GM19397 (cell line): Measurements from ENCODE around the gene FCRL2.
A peak's percentile ranks its signal among the peaks of the same experiment; 100 is the strongest.

Experiments
- ATAC-seq: cut with Tn5 transposase; IDR thresholded peaks from one replicate; pipeline ENCODE4 v1.9.1; 2021; ENCODE audit warnings: mild to moderate bottlenecking, moderate library complexity; ENCODE audit not compliant: unreplicated experiment

The FCRL2 gene

GRCh38 chr1:157776971-157777391 is at the start of gene FCRL2:
Gene FCRL2 (minus strand): TSS chr1:157777132. CDS start chr1:157777073, 59 bp downstream.
- ATAC-seq: peak; percentile 51

- no peak for ATAC-seq
Measured at GRCh38 chr1:157820299-157820698, 43.4 kb upstream of the FCRL2 start.

- ATAC-seq: no peak
Measured at GRCh38 chr1:157819896-157820295, 43.0 kb upstream of the FCRL2 start, which contains the start of gene FCRL1. Gene FCRL1 (minus strand): TSS chr1:157820120. CDS start chr1:157820037, 83 bp downstream.

DNA sequence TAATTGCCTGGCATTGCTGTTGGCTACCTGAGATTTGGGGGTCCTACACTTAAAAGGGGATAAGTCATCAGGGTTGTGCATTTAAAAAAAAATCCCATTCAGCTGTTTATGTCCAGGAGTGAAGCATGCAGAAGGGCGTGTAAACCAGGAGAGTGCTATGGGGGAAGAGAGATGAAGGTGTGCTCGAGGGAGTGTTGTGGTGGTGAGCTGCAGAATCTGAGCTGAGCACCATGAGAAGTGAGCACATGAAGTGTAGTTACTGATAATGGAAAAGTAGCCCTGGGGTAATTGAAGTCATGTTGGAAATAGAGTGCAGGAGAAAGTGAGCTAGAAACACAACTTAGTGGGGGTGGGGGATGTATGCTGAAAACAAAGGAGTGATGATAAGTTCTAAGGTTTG is 42.3 kb upstream of the FCRL2 start:
- ATAC-seq: no peak

DNA sequence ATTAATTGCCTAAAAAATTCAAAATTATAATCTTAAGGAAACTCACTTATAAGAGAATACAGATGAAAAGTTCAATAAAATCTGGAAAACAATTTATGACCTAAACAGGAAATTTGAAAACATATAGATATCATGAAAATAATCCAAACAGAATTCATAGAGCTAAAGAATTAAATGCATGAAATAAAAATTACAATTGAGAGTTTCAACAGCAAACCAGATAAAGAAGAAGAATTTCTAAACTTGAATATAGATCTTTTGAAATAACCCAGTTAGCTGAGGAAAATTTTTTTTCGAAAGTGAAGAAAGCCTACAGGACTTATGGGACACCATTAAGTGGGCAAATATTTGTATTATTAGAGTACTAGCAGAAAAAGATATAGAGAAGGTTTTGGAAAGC is 36.3 kb upstream of the FCRL2 start:
- ATAC-seq: no peak

DNA sequence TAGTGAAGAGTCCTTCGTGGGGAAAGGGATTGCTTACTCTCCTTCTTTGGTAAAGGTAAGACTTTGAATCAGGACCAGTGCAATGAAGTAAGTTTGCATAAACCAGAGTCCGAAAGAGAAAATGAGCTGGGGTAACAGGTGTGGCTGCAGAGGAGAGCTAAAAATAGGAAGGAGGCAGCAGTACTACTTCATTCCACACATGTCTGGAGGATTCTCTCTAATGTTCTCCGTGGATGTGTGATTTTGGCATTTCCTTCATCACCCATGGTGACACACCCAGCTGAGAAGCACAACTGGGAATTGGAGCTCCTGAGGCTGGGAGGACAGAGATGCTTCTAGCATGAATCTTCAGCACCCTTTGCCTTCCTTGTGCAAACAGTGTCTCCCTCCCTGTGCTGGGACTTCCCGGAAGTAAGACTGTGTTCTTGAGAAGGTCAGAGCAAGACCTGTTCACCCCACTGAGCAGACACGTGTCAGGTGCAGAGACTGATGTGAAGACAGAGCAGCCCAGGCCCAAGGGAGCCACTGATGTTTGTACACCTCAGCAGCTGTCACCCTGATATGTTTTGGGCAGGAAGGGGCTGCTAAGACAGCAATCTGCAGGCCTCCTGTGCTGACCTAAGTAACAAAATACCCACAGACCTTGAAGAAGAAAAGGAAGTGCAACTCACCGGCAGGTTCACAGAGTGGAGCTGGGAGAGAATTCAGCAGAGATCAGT is 29.7 kb upstream of the FCRL2 start:
- peak; percentile 95 for ATAC-seq

GRCh38 chr1:157803851-157804250 is 26.9 kb upstream of the FCRL2 start:
- no peak for ATAC-seq

GRCh38 chr1:157799996-157800395 is 23.1 kb upstream of the FCRL2 start:
- no peak for ATAC-seq

- no peak for ATAC-seq
Measured at GRCh38 chr1:157798211-157798610, 21.3 kb upstream of the FCRL2 start.

- ATAC-seq: no peak
Measured at GRCh38 chr1:157785248-157785647, 8.3 kb upstream of the FCRL2 start.

DNA sequence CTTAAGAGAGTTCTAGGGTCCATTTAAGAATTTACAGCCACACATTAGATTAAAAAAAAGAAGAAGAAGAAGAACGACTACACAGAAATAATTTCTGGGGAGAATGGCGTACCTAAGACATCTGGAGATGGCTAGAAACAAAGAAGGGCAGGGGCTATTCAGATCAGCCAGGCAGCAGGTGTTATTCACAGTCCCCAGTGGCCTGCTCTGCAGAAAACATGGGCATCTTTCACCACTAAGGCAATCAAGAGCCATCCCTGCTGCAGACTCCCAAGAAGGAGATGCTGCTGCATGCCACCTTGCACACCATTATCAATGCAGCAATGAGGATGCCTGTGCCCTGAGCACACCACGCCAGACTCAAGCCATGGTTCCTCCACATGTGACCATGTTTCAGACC is 7.9 kb upstream of the FCRL2 start:
- ATAC-seq: no peak

DNA sequence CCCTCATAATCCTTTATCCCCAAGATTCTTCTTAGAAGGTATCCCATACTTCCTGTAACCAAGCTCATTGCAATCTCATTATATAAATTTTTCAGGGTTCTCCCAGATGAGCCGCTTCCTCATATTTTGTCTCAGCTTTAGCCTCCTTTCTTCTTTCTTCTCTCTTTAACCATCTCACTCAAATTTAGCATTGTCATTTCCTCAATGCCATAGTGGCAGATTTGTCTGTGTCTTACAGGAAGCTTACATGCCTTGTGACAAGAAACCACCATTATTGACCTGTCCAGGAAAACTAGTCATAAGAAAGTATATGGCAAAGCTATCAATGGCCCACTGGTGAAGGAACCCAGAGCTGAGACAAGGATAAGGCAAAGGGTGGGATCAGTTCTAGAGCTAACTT is 6.0 kb upstream of the FCRL2 start:
- ATAC-seq: no peak

- no peak for ATAC-seq
Measured at GRCh38 chr1:157781048-157781447, 4.1 kb upstream of the FCRL2 start.

- ATAC-seq: no peak
Measured at GRCh38 chr1:157775101-157775870, 1.6 kb downstream of the FCRL2 start.

GRCh38 chr1:157774412-157774811 is 2.5 kb downstream of the FCRL2 start:
- no peak for ATAC-seq

DNA sequence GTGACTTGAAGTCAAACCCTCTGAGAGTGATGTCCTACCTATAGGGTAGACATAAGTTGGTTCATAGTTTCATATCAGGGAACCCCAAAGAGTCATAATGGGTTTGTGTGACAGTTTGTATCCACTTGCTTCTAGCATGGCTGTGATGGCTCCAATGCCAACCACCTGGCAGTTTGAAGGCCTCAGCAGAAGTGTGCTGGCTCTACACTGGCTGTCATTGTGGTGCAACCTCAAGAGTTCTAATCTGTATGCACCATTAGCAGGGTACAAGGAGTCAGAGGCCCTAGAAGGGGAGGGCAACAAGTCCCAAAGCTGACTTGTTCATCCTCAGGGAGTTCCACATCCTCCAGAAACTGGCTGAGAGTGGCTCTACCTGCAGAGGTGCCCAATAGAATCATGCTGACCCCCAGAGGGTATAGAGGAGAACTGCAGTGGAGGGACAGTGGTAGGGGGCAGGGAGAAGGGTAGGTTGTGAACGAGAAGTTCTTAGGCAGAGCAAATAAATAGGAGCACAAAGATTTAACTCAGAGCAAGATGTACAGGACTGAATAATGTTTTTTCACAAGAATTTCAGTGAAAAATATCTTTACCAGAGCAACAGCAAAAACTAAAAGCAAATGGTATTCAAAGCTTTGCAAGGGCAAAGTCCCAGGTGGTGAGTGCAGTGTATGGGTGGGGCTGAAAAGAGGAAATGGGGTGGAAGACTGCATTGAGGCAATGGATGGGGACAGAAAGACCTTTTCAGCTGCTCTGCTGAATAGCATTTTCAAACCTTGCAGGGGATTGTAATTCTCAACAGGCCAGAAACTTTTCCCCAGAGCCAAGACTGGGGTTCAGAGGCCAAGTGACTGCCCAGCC is 3.2 kb downstream of the FCRL2 start:
- peak; percentile 69 for ATAC-seq

DNA sequence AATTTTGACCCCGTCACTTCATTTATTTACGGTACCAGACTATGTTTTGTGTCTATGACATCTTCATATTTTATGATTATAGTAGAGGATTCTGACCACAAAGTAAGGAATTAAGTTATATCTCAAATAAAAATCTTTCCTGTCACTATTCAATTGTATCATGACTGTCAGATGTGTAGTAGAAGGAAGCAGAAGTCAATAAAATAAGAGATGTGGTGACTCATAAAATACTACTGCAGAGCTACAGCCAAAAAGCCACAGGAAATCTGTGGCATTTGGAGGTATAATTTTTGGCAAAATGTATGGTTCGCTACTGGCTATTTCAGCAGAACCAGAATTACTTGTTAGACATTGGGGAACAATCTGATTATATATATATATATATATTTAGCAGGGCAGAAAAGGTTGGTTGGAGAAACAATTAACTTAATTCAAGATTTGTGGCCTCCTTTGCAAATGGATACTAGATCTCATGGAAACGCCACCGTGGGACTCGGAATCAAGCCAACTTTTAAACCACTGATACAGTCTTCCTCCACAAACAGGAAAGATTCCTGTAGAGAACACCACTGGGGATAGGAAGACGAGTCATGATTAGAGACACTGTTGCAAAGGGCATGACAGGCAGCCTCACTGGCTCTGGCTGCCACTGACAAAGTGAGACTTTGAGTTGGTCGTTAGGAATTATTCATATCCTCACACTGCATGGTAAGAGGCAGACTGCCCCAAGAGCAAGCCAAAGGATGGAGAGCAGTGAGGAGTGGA is 5.1 kb downstream of the FCRL2 start:
- ATAC-seq: no peak

- no peak for ATAC-seq
Measured at GRCh38 chr1:157770442-157771043, 6.4 kb downstream of the FCRL2 start.

- ATAC-seq: no peak
Measured at GRCh38 chr1:157766792-157767191, 10.1 kb downstream of the FCRL2 start.

GRCh38 chr1:157758018-157758417 is 18.9 kb downstream of the FCRL2 start:
- ATAC-seq: no peak
